ENCODE measurements around the gene FAM24B. TPM values are rescaled to one million over a fixed set of nuclear protein-coding genes. Genes with fewer than 3 reads are reported as not detected.
"Not testable (repeated sequence)": the region's sequence is repeated elsewhere in the genome, so short reads cannot be mapped to it uniquely, and the experiment has no call there.

FAM24B gene
- total RNA-seq, 2 experiments from 2014 or later = 11.5 to 12.5 TPM

DNA sequence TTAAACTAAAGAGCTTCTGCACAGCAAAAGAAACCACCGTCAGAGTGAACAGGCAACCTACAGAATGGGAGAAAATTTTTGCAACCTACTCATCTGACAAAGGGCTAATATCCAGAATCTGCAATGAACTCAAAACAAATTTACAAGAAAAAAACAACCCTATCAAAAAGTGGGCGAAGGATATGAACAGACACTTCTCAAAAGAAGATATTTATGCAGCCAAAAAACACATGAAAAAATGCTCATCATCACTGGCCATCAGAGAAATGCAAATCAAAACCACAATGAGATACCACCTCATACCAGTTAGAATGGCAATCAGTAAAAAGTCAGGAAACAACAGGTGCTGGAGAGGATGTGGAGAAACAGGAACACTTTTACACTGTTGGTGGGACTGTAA is 7.4 kb downstream of the FAM24B start:
- DNase-seq, H3K4me3 Mint-ChIP-seq, H3K27me3 Mint-ChIP-seq, H3K27ac Mint-ChIP-seq, POLR2A ChIA-PET, H3K4me1 Mint-ChIP-seq, CTCF ChIA-PET: not testable (repeated sequence)
- Mint-ChIP-seq H3K36me3 (ENCODE audit: low read depth) (peaks cover 49% of the 10 kb centered on the region), H3K9me3 (peaks cover 15% of the 10 kb centered on the region)

- DNase-seq, H3K27ac Mint-ChIP-seq, POLR2A ChIA-PET, H3K4me1 Mint-ChIP-seq, H3K4me3 Mint-ChIP-seq, CTCF ChIA-PET, H3K27me3 Mint-ChIP-seq: not testable (repeated sequence)
- peaks cover 15% of the 10 kb centered on the region for H3K9me3 Mint-ChIP-seq
- peaks cover 35% of the 10 kb centered on the region for H3K36me3 Mint-ChIP-seq (ENCODE audit: low read depth)
These were observed 10.6 kb downstream of the FAM24B start for GRCh38 chr10:122868768-122869167.

DNA sequence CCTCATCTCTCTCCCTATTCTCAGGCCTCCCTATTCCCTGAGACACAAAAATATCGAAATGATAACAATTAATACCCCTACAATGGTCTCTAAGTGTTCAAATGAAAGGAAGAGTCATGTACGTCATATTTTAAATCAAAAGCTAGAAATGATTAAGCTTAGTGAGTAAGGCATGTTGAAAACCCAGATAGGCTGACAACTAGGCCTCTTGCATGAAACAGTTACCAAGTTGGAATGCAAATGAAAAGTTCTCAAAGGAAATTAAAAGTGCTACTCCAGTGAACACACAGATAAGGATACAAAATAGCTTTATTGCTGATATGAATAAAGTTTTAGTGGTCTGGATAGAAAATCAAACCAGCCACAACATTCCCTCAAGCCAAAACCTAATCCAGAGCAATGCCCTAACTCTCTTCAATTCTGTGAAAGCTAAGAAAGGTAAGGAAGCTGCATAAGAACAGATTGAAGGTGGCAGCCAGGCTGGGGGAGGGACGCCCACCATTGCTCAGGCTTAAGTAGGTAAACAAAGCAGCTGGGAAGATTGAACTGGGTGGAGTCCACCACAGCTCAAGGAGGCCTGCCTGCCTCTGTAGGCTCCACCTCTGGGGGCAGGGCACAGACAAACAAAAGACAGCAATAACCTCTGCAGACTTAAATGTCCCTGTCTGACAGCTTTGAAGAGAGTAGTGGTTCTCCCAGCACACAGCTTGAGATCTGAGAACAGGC is 12.5 kb downstream of the FAM24B start:
- DNase-seq, H3K27ac Mint-ChIP-seq, H3K27me3 Mint-ChIP-seq, POLR2A ChIA-PET, H3K4me1 Mint-ChIP-seq, H3K4me3 Mint-ChIP-seq, CTCF ChIA-PET: not testable (repeated sequence)
- Mint-ChIP-seq H3K36me3 (ENCODE audit: low read depth) (peaks cover 32% of the 10 kb centered on the region), H3K9me3 (peaks cover 13% of the 10 kb centered on the region)

DNA sequence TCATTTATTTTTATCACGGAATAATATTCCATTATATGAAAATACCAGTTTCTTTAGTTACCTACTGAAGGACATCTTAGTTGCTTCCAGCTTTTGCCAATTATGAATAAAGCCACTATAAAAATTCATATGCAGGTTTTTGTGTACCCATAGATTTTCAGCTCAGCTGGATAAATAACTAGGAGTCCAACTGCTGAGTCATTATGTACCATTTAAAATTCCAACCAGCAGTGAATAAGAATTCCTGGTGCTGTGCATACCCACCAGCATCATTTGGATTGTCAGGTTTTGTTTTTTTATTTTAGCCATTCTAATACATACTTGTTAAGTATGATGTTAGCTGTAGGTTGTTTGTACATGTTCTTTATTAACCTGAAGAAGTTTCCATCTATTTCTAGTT is 14.5 kb downstream of the FAM24B start:
- Mint-ChIP-seq H3K36me3 (ENCODE audit: low read depth) (peaks cover 27% of the 10 kb centered on the region), H3K4me1 (peaks cover 7% of the 10 kb centered on the region), H3K9me3 (peaks cover 10% of the 10 kb centered on the region), H3K4me3 (no peak overlapping the region), H3K27ac (no peak overlapping the region), H3K27me3 (no peaks in the 10 kb centered on the region)
- POLR2A ChIA-PET = no interaction called here
- CTCF ChIA-PET = no interaction called here
- no peak for DNase-seq

DNA sequence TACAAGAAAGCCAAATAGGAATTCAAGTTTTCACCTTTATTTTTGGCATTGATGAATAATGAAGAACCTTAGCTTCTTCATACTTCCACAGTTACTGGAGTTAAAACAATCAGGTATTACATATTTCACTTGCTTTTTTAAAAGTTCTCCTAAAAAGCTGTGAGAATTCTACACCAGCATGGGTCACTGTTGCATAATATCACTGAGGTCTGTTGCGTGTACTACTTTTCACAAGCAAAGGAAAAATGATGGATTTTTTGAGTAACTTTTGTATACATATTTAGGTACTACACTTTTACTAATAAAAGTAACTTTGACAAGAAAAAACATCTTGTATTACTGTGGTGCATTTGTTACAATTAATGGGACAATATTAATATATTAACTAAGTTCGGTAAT is 15.2 kb downstream of the FAM24B start:
- no peak for DNase-seq
- ChIA-PET POLR2A (no interaction called here), CTCF (no interaction called here)
- Mint-ChIP-seq H3K27me3 (no peaks in the 10 kb centered on the region), H3K9me3 (peaks cover 9% of the 10 kb centered on the region), H3K36me3 (ENCODE audit: low read depth) (peaks cover 28% of the 10 kb centered on the region), H3K4me3 (no peak overlapping the region), H3K4me1 (peaks cover 7% of the 10 kb centered on the region), H3K27ac (no peak overlapping the region)

DNA sequence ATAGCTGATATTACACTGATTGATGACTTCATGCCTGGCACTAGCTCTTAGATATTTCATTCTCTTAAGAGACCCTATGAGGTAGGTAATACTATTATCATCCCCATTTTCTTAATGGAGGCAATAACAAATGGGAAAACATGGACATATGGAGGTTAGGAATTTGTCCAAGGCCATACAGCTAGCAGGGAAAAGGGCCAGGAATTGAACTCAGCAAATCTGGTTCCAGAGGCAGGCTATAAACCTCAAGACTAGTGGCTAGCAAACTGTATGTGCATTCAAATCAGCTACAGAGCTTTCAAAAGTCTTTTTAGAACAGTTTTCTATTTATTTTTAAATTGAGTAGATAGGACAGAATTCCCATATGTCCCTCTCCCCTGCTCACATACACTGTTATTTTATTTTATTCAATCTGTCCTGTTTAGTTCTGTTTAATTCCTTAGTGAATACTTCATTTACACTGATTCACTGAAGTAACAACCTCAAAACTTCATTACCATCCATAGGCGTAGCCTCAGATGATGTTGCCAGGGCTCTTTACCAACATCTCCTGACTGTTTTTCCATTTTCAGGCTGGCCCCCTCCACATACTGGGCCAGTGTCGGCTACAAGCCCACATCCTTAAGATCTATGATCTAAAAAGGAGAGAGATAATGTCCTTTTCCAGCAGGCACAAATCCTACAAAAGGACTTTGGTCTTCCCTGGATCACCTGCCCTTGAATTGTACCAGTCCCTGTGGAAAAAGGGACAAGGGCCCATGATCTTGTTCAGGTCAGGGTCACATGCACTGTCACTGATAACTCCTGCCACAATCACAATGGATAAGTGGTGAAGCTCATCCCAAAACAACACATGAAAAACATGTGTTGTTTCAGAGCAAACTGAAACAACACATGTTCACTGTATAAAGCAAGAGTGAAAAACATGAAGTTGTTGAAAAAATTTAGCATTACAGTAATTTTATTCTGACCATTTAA is 15.9 kb downstream of the FAM24B start:
- no peak overlapping the region for H3K4me3 Mint-ChIP-seq
- POLR2A ChIA-PET = interaction anchor here (0.6 kb wide), 1 partner anchor 27 kb away, joined by 4 read pairs; no protein-coding TSS in a partner anchor
- H3K27ac Mint-ChIP-seq = no peak overlapping the region
- no peak for DNase-seq
- peaks cover 8% of the 10 kb centered on the region for H3K9me3 Mint-ChIP-seq
- H3K4me1 Mint-ChIP-seq = peaks cover 7% of the 10 kb centered on the region
- H3K36me3 Mint-ChIP-seq (ENCODE audit: low read depth) = peaks cover 30% of the 10 kb centered on the region
- CTCF ChIA-PET = no interaction called here
- no peaks in the 10 kb centered on the region for H3K27me3 Mint-ChIP-seq

- Mint-ChIP-seq H3K9me3 (peaks cover 2% of the 10 kb centered on the region), H3K36me3 (ENCODE audit: low read depth) (peaks cover 18% of the 10 kb centered on the region), H3K27ac (no peak overlapping the region), H3K4me1 (peaks cover 3% of the 10 kb centered on the region), H3K4me3 (no peak overlapping the region), H3K27me3 (no peaks in the 10 kb centered on the region)
- no peak for DNase-seq
- ChIA-PET POLR2A (no interaction called here), CTCF (no interaction called here)
These were observed 17.6 kb downstream of the FAM24B start for GRCh38 chr10:122861711-122862161.

GRCh38 chr10:122859527-122859926 is 19.9 kb downstream of the FAM24B start:
- Mint-ChIP-seq H3K9me3 (no peaks in the 10 kb centered on the region), H3K36me3 (ENCODE audit: low read depth) (peaks cover 24% of the 10 kb centered on the region), H3K27me3 (no peaks in the 10 kb centered on the region), H3K4me3 (no peak overlapping the region), H3K27ac (no peak overlapping the region), H3K4me1 (peaks cover 10% of the 10 kb centered on the region)
- POLR2A ChIA-PET = no interaction called here
- DNase-seq = no peak
- CTCF ChIA-PET = no interaction called here

GRCh38 chr10:122858042-122858441 is 21.3 kb downstream of the FAM24B start:
- H3K4me3 Mint-ChIP-seq, H3K27ac Mint-ChIP-seq, CTCF ChIA-PET, H3K9me3 Mint-ChIP-seq, POLR2A ChIA-PET, DNase-seq, H3K27me3 Mint-ChIP-seq: not testable (repeated sequence)
- H3K4me1 Mint-ChIP-seq = peaks cover 24% of the 10 kb centered on the region
- peaks cover 37% of the 10 kb centered on the region for H3K36me3 Mint-ChIP-seq (ENCODE audit: low read depth)

- Mint-ChIP-seq H3K4me1 (peaks cover 30% of the 10 kb centered on the region), H3K27ac (no peak overlapping the region), H3K36me3 (ENCODE audit: low read depth) (peaks cover 39% of the 10 kb centered on the region), H3K4me3 (no peak overlapping the region), H3K9me3 (no peaks in the 10 kb centered on the region), H3K27me3 (no peaks in the 10 kb centered on the region)
- POLR2A ChIA-PET = no interaction called here
- CTCF ChIA-PET = no interaction called here
- DNase-seq = no peak
These were observed 22.5 kb downstream of the FAM24B start for GRCh38 chr10:122856902-122857301.

DNA sequence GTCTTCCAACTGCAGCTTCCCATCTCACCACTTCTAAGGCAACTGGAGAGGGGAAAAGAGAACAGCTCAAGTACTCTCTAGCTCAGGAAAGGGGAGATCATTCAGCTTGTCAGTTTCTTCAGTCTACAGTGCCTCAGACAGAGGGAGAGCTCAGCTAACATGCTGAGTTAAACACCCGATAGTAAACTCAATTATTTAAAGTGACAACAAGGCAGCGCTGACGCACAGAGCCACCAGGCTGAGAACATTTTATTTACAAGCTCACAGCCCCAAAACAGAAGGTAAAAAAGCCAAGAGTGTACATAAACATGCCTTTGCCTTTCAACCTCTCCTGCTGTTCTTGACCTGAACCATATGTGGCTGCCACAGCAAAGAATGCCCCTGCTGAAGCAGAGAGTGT is 23.6 kb downstream of the FAM24B start:
- Mint-ChIP-seq H3K27ac (no peak overlapping the region), H3K36me3 (ENCODE audit: low read depth) (peaks cover 39% of the 10 kb centered on the region), H3K4me3 (no peak overlapping the region), H3K27me3 (no peaks in the 10 kb centered on the region), H3K4me1 (peaks cover 29% of the 10 kb centered on the region), H3K9me3 (no peaks in the 10 kb centered on the region)
- POLR2A ChIA-PET = no interaction called here
- CTCF ChIA-PET = no interaction called here
- DNase-seq = no peak

DNA sequence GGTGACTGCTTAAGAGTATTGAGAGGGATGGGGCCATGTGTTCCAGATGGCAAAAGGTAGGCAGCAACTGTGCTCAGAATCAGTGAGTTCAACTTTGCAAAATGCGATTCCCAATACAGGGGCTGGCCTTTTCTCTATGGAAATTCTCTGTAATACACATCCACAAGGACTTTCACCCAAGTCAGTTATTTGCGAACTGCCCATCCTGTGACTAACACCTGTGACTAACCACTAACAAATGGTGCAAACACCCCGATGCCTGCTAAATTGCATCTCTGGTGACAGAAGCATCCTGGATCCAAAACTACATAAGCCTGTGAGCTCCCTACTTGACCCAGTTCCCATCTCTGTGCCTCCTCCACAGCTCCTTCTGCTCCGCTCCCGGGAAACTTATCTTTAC is 24.7 kb downstream of the FAM24B start:
- Mint-ChIP-seq H3K9me3 (no peaks in the 10 kb centered on the region), H3K4me3 (no peak overlapping the region), H3K27ac (no peak overlapping the region), H3K36me3 (ENCODE audit: low read depth) (peaks cover 45% of the 10 kb centered on the region), H3K4me1 (peaks cover 29% of the 10 kb centered on the region), H3K27me3 (no peaks in the 10 kb centered on the region)
- CTCF ChIA-PET = no interaction called here
- no peak for DNase-seq
- POLR2A ChIA-PET = no interaction called here

GRCh38 chr10:122853665-122854313 is 25.6 kb downstream of the FAM24B start:
- CTCF ChIA-PET = no interaction called here
- H3K4me3 Mint-ChIP-seq = no peak overlapping the region
- H3K9me3 Mint-ChIP-seq = no peaks in the 10 kb centered on the region
- H3K27ac Mint-ChIP-seq = no peak overlapping the region
- DNase-seq = no peak
- H3K36me3 Mint-ChIP-seq (ENCODE audit: low read depth) = peaks cover 38% of the 10 kb centered on the region
- H3K27me3 Mint-ChIP-seq = no peaks in the 10 kb centered on the region
- H3K4me1 Mint-ChIP-seq = peaks cover 29% of the 10 kb centered on the region
- POLR2A ChIA-PET = no interaction called here

Measured in activated CD4-positive, alpha-beta memory T cell treated with anti-CD3 and anti-CD28 coated beads, Interleukin-2, amount 10 ng/mL, durations not matched to agents 7 days and 5 days (primary cell).